GM12878 (cell line): ENCODE measurements around the gene MTX1.

Experiments
- ELK1 ChIP-seq: IDR thresholded peaks from 2 replicates; pipeline ENCODE4 v1.6.1; 2012; ENCODE audit warnings: low read depth, low read length, improper control_type of control experiment
- GABPA ChIP-seq: IDR thresholded peaks from 2 replicates; pipeline ENCODE4 v1.6.1; 2014; ENCODE audit warnings: antibody characterized with exemption, low read depth, mild to moderate bottlenecking, inconsistent platforms
- RB1 ChIP-seq: fragments of 450-650 bp; formaldehyde crosslinking; IDR thresholded peaks from 2 replicates; pipeline ENCODE4 v1.6.1; 2017; ENCODE audit warnings: mild to moderate bottlenecking, borderline replicate concordance
- TAF1 ChIP-seq: IDR thresholded peaks from 2 replicates; pipeline ENCODE4 v1.6.1; 2011; ENCODE audit warnings: mild to moderate bottlenecking, low read depth, low read length, borderline replicate concordance

GRCh38 chr1:155263067-155263466 lies 54.6 kb downstream of the MTX1 start:
- TF ChIP-seq GABPA, result no peak
- no peak for TF ChIP-seq RB1
- TF ChIP-seq TAF1, result no peak
- TF ChIP-seq ELK1, result no peak
